Activated CD8-positive, alpha-beta memory T cell treated with anti-CD3 and anti-CD28 coated beads for 24 hours (primary cell): ENCODE measurements around the gene AADACL3.

ENCODE experiments used
- DNase-seq: peaks from one replicate; pipeline ENCODE4 v3.0.0-alpha.2; 2020

Gene AADACL3

GRCh38 chr1:12771186-12771585 lies 55.3 kb downstream of the AADACL3 start:
- DNase-seq, result no peak

GRCh38 chr1:12772520-12772919 lies 56.6 kb downstream of the AADACL3 start:
- DNase-seq, result no peak

- no peak for DNase-seq
These were observed 57.5 kb downstream of the AADACL3 start, which contains the start of gene PRAMEF12 for GRCh38 chr1:12773438-12773837. PRAMEF12 (plus strand) TSS chr1:12773738; CDS start chr1:12774868, 1,130 bp downstream.

- no peak for DNase-seq
These were observed 59.0 kb downstream of the AADACL3 start for GRCh38 chr1:12774801-12775345.

GRCh38 chr1:12775443-12775842 lies 59.5 kb downstream of the AADACL3 start:
- DNase-seq, result no peak

GRCh38 chr1:12776801-12777557 lies 61.1 kb downstream of the AADACL3 start:
- no peak for DNase-seq
